ENCODE measurements around the gene DKK2. TPM values are rescaled to one million over a fixed set of nuclear protein-coding genes. Genes with fewer than 3 reads are reported as not detected.

Gene DKK2
- 10.3 TPM for total RNA-seq

- Histone ChIP-seq H3K36me3 (no peaks in the 10 kb centered on the region), H3K9me3 (no peaks in the 10 kb centered on the region), H3K27ac (no peak within 1 kb of the TSS), H3K27me3 (no peaks in the 10 kb centered on the region), H3K4me1 (no peaks in the 10 kb centered on the region), H3K4me3 (peak within 1 kb of the TSS; percentile 49 to 75)
- DNase-seq (ENCODE audit: low spot score in 2 of 2): peak in 1 of 2 donors; percentile 63
- no peak for TF ChIP-seq CTCF (IDR thresholded peaks at IDR 0.05)
- intact Hi-C loops (cut with DNase I): loop anchor here (5.0 to 10.0 kb wide), 4 partner anchors 146 to 671 kb away; partner anchors contain the start of gene GIMD1
These were observed at the start of gene DKK2 for GRCh38 chr4:107035819-107036583. TSS of gene DKK2 (minus strand) at chr4:107036313. CDS start at chr4:107035591, 722 bp downstream.

- intact Hi-C loops (cut with DNase I): no loop called here
- Histone ChIP-seq H3K4me1 (no peaks in the 10 kb centered on the region), H3K9me3 (no peaks in the 10 kb centered on the region), H3K27ac (no peak overlapping the region), H3K36me3 (no peaks in the 10 kb centered on the region), H3K27me3 (no peaks in the 10 kb centered on the region), H3K4me3 (no peak overlapping the region)
- no peak for TF ChIP-seq CTCF (IDR thresholded peaks at IDR 0.05)
- no peak for DNase-seq (ENCODE audit: low spot score in 2 of 2)
These were observed 41.1 kb upstream of the DKK2 start for GRCh38 chr4:107077192-107077591.

- no peak for TF ChIP-seq CTCF (IDR thresholded peaks at IDR 0.05)
These were observed 37.0 kb upstream of the DKK2 start for GRCh38 chr4:107072836-107073736.

GRCh38 chr4:107071108-107071507 is 35.0 kb upstream of the DKK2 start:
- no peak overlapping the region for H3K27ac ChIP-seq
- H3K36me3 ChIP-seq: no peaks in the 10 kb centered on the region
- H3K4me1 ChIP-seq: no peaks in the 10 kb centered on the region
- TF ChIP-seq CTCF (IDR thresholded peaks at IDR 0.05): no peak
- DNase-seq (ENCODE audit: low spot score in 2 of 2): no peak
- H3K27me3 ChIP-seq: no peaks in the 10 kb centered on the region
- H3K4me3 ChIP-seq: no peak overlapping the region
- H3K9me3 ChIP-seq: no peaks in the 10 kb centered on the region
- intact Hi-C loops (cut with DNase I): no loop called here

More at GRCh38 chr4:107072836-107073736, 37.0 kb upstream of the DKK2 start:
- no peaks in the 10 kb centered on the region for H3K4me1 ChIP-seq
- no peaks in the 10 kb centered on the region for H3K36me3 ChIP-seq
- no peak overlapping the region for H3K27ac ChIP-seq
- intact Hi-C loops (cut with DNase I): no loop called here
- no peaks in the 10 kb centered on the region for H3K27me3 ChIP-seq
- DNase-seq (ENCODE audit: low spot score in 2 of 2): no peak
- H3K9me3 ChIP-seq: no peaks in the 10 kb centered on the region
- no peak overlapping the region for H3K4me3 ChIP-seq

GRCh38 chr4:107069049-107069448 is 32.9 kb upstream of the DKK2 start:
- no peak for TF ChIP-seq CTCF (IDR thresholded peaks at IDR 0.05)
- H3K4me1 ChIP-seq: no peaks in the 10 kb centered on the region

More at GRCh38 chr4:107069049-107069448, 32.9 kb upstream of the DKK2 start:
- intact Hi-C loops (cut with DNase I): no loop called here
- no peak for DNase-seq (ENCODE audit: low spot score in 2 of 2)
- Histone ChIP-seq H3K36me3 (no peaks in the 10 kb centered on the region), H3K9me3 (no peaks in the 10 kb centered on the region), H3K27me3 (no peaks in the 10 kb centered on the region), H3K27ac (no peak overlapping the region), H3K4me3 (no peak overlapping the region)

All from ascending aorta (tissue), 2 donors.